Stimulated activated CD4-positive, alpha-beta T cell treated with anti-CD3 and anti-CD28 coated beads, Interleukin-15, amount 100 ng/mL, for 24 hours (primary cell): ENCODE data around the gene CARMIL1.

ENCODE experiments used
- DNase-seq: peaks from one replicate; pipeline ENCODE4 v3.0.0-alpha.2; 2020

Gene CARMIL1

DNA sequence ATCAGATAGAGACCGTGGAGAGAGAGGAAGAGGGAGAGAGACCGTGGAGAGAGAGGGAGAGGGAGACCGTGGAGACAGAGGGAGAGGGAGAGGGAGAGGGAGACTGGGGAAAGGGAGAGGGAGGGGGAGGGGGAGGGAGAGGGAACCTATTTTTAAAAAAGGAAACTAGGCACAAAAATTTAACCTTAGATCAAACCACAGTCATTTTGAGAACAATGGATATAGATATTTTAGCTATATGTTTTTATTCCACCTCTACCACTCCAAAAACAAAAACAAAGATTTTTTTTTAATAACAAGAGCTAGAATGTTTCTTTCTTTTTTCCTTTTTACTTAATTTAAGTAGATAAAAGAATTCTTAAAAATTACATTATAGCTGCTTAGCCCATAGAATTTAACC lies 307.8 kb downstream of the CARMIL1 start:
- no peak for DNase-seq

DNA sequence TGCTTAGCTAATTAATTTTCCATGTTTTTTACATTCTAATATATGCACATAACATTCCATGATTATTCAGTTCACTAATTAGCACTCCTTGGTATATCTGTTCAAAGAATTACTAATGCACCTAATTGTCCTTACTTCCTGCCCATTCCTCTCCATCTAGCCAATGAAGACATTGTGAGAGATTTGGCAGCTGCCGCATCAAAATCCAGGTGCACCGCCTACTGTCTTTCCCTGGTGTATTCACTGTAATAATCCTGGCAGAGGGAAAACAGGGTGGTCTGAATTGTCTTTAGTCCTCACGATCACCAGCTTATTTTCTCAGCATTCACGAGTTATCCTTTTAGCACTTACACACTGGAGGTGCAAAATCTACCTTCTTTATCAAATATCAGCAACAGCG lies 311.8 kb downstream of the CARMIL1 start:
- DNase-seq: no peak

DNA sequence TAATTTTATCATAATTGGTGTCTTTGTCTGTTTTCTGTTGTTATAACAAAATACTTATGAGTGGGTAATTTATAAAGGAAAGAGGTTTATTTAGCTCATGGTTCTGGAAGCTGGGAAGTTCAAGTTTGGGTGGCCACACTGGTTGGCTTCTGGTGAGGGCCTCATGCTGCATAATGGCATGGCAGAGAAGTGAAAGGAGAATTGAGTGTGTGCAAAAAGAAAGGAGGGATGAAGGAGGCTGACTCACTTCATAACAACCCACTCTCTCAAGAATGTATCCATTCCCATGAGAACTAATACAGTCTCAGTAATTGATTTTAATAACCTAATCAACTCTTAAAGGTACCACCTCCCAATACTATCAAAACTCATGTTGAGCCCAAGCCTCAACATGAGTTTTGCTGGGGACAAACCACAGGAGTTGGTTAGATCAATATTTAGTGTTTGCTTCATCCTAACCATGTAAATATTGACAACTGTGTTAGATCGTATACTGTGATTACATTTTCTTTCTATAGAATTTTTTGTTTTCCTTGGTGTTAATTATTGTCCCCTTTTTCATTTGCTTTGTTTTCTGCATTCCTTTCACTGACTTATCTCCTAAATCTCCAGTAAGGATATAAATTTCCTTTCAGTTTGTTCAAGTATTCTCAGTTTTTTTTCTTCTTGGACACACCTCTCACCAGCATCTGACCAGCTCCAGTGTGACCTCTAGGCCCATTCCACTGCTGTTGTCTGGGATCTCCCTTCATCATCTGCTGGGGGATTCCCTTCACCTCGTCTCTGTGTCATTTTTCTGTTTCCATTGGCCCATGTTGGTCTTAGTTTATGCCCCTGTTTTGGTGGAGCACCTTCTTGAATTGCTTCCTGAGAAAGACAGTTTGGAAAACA lies 318.0 kb downstream of the CARMIL1 start:
- DNase-seq: no peak

DNA sequence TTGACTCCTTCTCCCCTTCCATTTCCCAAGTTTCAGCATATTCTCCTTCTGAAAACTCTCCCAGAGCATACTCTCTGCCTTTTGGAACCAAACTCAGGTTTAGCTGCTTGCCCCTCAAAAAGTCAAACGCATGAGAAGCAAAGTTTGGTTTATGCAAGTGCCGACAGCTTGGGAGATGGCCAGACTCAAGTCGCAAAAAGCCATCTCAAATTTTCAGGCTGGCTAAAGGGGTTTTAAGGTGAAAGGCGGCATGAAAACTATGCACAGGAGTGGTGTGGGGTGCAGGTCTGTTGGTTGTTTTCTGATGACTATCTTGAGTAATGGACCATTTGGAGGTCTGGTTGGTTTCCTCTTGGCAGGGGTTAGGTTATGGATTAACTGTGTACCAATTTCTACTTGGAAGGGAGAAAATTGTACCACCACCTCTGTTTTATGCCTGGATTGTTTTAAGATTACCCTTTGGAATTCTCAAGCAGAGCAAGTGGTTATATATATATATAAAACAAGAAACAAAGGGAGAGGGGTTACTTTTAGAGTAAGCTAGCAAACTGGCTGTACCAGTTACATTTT lies 320.4 kb downstream of the CARMIL1 start:
- no peak for DNase-seq

DNA sequence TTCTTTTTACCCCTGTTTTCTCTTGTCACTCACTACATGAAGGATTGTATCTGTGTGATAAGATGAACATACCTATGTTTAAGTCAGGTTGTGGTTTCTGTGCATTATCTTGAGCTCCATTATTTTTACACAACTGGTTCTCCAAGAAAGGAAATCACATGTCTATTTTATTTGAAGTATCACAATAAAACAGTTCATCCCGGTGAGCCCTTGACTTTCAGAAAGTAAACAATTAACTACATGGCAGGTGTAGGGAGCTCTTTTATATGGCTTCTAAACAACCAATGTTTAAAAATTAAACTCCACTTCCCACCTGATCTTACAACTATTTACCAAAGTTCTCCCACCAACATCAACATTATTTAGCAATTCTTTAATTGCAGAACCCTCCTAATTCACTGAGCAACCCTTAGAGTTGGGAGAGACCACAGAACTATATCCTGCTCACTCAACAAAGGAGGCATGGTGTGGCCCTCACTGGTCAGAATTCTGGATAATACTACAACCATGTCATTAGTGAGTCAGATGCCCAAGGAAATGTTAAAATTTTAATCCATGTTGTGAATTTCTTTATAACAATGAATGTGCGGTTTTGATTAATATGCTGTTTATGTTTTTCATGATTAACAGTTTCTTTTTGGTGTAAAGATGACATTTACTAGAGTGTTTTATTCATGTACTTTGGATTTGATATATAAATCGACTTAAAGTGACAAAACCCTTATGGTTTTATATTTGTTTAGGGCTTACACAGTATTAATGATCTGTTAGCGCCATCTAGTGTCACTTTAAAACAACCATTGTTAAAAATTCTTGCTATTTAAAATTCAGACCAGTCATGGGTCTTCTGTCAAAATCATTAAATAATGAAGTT lies 322.9 kb downstream of the CARMIL1 start:
- no peak for DNase-seq

DNA sequence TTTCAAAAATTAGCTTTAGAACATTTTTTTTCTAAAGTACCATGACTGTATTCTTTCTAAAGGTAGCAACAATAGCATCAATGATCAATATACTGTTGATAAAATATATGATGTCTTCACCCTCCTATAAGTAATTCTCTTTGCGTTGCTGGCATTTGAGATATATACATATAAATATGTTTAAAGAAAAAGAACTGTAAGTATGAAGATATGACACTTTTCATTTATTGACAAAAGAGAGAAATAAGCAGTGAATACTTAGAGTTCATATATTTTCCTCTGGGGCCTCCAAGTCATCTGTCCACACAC lies 323.5 kb downstream of the CARMIL1 start:
- DNase-seq: no peak

DNA sequence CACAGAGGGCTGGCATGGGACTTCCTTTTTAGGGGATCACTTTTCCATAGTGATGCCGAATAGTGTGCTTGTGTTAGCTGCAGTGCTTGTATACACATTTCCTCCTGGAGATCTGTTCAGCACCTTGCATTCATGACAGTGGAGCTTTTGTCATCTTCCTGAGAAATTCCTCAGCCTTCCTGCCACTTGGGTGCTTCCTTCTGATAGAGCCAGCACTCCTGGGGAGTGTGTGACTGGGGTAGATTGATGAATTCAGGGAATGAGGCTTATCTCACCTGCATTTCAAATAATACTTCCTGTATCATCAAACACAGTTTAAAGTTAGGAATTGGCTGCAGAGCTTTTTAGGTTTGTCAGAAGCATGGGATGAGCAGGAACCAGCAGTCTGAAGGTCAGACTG lies 324.1 kb downstream of the CARMIL1 start:
- no peak for DNase-seq

DNA sequence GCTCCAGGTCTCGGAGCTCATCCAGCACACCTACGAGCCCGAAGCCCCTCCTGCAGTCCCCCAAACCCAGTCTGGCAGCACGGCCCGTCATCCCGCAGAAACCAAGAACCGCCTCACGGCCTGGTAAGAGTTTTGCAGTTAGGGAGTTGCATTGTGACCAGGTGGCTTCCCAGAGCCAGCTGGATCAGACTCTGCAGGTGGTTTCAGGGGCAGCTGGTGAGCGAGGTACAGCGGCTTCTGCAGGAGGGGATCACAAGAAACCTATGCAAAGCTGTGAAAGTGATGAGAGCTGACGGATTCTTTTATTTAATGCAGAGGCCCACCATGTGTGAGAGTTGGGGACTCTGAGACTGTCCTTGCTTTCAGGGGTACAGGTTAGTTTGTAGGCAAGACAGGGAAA lies 327.0 kb downstream of the CARMIL1 start:
- no peak for DNase-seq

DNA sequence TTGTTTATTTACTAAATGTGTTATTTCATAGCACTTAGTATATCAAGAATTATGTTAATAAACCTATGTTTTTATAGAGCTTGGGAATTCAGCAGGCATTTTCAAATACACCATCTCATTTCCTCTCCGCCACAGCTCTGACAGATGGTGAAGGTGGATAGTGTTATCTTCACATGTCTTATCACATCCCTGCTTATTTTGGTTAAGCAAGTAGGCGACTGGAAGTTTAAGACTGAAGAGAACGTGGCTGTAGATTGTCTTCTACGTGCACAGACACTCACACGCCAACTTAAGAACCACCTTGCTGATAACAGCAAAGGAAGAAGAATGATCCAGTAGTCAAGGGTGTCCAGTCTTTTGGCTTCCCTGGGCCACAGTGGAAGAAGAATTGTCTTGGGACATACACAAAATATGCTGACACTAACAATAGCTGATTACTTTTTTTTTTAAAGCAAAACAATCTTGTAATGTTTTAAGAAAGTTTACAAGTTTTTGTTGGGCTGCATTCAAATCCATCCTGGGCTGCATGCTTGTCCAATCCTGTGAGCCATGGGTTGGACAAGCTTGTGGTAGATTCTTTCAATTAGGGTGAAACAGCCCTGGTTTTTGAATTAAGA lies 329.5 kb downstream of the CARMIL1 start:
- no peak for DNase-seq

DNA sequence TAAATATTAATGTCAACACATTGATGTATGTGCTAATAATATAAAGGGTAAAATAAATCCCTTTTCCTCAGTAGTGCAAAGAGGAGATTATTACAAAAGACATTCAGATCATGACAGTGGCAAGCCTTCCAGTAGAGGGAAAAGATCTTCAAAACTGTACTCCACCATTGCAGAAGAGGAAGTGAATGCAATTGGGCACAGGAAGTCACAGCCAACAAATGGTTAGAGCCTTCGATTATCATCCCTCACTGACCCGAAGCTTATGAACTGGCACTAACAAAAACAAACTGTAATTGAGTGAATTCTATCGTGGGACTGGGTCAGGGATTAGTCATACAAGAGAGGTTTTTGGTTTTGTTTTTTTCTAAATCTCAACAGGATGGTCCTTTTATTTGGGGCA lies 333.5 kb downstream of the CARMIL1 start:
- no peak for DNase-seq

DNA sequence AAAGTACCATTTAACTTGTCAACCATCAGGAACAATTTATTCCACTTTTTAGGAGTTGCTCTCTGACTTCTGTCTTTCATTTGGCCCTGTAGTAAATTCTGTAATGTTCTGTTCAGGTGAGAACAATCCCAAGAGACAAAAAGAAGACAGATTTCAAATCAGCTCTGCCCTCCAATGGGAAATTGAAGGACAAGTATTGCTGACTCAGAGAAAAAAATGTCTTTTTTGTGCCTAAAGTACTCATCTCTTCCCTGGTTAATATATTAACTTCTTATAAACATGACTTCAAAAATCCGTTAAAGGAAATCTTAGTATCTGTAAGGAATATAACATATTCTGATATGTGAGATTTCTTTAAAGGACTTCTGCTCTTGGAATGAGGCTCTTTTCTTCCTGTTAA lies 334.2 kb downstream of the CARMIL1 start:
- DNase-seq: no peak

DNA sequence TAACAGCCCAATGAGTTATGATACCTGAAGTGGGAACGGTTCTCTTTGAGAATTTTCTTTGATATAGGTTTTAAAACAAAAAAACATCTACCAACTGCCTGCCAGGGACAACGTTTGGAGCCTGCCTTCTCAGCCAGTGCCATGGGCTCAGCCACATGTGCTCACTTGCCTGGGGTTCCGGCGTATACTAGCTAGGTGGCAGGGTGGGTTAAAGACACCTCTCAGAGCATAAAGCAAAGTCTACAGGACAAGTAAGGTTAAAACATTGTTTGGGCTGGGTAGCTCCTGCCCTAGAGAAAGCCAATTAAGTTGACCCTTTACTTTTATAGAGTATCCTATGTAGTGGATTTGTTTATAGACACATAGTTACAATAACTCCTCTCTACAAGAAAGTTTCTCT lies 334.9 kb downstream of the CARMIL1 start:
- DNase-seq: no peak

DNA sequence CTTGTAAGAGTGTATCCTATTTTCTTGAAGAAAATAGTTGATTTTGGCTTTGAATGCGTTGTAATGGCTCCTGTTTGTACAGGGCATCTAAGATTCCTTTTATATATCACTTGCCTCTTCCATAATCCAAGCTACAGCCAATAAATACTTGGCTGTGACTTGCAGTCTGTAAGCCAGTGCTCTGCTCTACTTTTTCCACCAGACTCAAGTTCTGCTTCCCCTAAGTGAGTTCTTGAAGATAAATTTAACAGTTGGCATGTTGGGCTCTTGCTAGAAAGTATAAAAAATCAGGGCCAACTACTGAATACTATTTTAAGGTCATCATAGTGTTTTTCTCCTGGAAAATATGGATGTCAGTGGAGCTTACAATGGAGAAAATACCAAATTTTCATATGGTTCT lies 336.3 kb downstream of the CARMIL1 start:
- DNase-seq: no peak

DNA sequence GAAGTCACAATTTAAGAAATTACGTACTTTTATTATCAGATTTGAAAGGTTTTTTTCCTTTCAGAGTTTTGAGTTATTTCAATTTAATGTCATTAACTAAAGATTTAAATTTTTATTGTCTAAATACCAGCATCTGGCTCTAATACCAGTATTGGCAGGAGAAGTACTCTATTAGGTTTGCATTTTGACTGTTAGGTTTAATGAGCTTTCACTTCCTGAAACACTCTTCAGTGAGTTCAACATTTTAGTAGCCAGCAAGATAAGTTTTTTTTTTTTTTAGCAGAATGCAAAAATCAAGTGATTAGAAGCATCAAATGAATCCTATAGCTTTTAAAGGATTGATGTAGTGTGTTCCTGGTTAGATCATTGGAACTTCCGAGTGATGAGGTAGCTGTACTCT lies 338.8 kb downstream of the CARMIL1 start:
- DNase-seq: no peak

DNA sequence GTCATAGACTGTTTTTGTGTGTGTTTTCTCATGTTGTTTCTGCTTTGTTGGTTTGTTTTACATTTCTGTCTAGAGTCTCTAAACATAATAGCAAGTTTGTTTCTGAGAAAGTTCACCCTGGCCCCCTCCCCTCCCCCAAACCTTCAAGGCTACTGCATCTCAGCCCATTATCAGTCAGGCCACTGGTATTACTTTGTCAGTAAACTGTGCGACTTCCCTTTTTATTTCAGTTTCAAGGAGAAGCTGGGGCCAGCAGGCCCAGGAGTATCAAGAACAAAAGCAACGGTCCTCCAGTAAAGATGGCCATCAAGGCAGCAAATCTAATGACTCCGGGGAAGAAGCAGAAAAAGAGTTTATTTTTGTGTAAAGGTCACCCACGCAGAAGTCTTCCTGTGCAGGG lies 340.0 kb downstream of the CARMIL1 start:
- DNase-seq: no peak

DNA sequence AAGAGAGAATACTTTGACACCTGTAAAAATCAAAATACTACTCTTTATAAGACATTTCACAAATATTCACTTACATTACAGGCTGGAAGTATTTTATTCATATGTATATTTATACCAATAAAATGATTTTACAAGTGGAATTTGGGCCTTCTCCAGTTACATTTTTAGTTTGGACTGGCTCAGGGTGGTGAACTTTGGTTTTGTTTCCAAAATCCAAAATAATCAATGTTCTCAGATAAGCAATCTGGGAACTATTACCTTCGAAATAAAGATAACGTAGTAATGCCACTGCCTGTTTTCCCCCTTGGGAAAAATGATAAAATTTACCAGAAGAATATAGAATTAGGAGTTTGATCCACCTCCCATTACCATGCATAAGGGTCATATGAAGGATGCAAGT lies 341.2 kb downstream of the CARMIL1 start:
- DNase-seq: no peak

DNA sequence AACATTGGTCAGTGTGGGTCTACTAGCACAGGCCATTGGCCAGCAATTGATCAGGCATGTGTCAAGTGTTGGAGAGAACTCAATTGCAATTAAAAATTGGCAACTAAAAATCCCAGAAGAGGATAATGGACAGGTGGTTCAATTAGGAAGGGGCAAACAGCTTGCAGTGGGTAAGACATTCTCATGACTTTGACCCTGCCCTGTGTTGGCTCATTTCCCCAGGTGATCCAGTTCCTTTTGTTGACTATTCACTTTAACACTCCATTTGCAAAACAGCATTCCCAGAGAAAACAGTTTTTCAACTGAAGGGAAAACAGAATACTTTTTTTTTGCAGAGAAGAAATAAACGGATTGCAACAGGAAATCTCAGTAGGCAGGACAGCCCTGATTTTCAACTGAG lies 343.9 kb downstream of the CARMIL1 start:
- DNase-seq: no peak

DNA sequence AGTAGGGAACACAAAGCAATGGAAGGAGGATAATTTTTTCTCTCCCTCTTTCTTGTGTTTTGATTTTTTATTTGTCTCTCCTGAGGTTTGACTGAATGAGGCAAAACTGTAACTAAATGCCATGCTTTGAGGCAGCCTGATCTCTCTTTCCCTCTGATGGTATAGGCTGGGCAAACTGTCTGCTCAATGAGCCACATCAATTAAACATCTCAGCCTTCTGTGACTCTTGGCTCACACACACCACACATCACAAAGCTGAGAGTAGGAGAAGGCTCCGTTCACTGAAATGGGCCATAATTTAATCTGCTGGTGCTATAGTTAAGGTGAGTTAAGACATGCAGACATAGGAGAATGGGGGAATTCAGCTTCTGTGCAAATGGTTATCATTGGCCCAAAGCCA lies 344.7 kb downstream of the CARMIL1 start:
- no peak for DNase-seq

DNA sequence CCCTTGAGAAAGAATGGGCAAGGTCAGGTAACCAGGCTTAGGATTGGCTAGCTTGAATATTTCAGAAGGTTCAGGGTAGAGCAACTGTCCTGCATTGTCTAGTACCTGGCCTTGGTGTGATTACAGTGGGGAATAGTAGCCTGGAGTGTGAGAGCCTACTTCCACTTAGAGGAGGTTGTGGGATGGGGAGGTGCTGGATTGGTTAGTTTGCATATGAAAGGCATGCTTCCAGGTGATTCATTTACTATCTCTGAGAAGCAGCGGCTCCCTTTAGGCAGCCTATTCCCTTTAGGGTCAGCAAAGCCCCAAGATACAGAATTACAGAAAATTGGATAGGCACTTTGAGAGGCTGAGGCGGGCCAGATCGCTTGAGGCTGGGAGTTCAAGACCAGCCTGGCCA lies 347.8 kb downstream of the CARMIL1 start:
- DNase-seq: no peak

DNA sequence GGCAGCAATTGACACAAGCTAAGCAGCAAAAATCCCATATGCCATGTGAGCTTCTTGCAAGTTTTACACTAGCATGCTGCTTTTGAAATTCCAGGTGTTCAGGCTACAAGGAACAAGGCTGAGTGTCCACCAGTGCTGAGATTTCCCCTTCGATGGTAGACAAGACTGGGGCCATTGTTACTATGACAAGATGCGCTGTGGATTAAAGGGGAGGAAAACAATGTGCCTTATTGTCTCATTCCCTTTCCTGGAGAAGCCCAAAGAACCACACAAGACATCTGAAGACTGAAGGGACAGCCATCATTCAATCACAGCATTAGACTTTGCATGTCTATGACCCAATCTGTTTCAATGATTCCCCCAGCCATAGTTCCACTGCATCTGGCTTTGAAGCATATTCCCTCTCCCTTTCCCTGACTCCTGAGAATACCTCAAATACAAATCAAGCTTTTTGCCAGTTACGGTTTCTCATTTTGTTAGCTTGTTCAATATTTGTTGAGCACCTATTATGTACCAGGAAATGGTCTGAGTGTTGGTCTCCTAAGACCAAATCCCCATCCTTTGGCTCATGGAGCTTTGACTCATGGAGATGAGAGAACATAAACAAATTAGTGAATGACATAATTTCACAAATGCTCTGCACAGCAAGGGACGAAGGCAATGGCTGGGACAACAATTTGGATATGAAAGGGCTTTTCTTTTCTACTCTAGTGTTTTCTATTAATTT lies 349.5 kb downstream of the CARMIL1 start:
- DNase-seq: no peak

DNA sequence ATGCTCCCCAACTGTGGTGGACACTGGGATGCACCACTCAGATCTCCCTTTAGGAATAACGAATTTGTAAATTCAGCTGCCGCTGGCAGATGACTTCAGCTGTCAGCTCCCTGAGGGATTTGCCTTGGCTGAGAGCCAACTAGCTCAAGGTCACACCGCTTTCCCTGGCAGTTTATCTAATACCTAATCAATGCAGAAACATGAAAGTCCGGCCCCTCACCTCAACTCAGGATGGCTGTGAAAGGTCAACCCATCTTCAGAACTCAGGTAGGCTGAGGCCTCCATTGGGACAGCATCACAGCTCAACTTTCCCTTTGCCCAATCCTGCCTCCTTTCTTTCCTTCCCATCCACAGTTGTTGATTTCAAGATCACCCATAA lies 350.0 kb downstream of the CARMIL1 start:
- DNase-seq: no peak

DNA sequence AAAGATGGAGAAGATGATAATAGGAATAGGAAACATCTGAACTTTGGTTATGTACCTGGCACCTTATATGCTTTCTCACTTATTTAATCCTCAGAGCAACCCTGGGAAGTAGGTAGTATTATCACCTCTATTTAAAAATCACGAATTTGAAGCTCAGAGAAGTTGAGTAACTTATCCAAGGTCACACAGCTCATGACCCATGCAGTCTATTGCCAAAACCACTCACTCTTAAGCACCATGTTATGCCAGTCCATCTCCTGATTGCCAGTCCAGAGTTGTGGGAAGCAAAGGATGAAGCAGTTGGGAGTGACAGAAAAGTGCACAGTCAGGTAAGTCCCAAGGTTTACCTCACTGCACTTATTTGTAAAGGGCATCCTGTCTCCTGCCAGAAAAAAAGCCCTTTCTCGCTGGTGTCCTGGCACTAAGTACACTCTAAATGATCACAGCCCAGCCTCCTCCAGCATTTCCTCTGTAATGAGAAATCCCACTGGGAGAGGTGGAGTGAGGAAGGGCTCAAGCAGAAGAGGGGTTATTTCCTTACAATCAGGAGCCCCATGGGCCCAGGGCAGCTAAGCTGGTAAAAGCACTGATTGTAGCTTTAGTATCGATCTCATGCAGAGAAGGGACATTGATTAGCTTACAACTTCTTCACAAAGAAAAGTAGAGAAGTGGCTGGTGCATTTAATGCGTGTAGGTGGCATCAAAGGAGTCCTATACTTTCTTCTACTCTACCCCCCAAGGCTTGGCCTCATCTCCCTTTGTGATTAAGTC lies 351.5 kb downstream of the CARMIL1 start:
- no peak for DNase-seq
